Activated naive CD8-positive, alpha-beta T cell treated with anti-CD3 and anti-CD28 coated beads, Interleukin-2, amount 10 ng/mL, durations not matched to agents 7 days and 5 days (primary cell): ENCODE results near the gene TSPAN8. TPM values are rescaled to one million over a fixed set of nuclear protein-coding genes. Genes with fewer than 3 reads are reported as not detected.
"Not testable (repeated sequence)": the region's sequence is repeated elsewhere in the genome, so short reads cannot be mapped to it uniquely, and the experiment has no call there.

Experiments used
- ATAC-seq: fragments of 150-1000 bp; cut with Tn5 transposase; one replicate; pipeline ENCODE4 v1.10.0; 2021; ENCODE audit warnings: low read depth, moderate library complexity
- POLR2A ChIA-PET: fragments of 350-600 bp; sonication (Branson Sonifier 250); formaldehyde crosslinking; loops from one replicate; lab custom pipeline; 2021; ENCODE audit warnings: antibody characterized with exemption; lab: Charles Lee
- DNase-seq: peaks from one replicate; pipeline ENCODE4 v3.0.0; 2021
- H3K27ac Mint-ChIP-seq: one replicate; pipeline ENCODE4 v1.8.0; 2022; ENCODE audit warnings: mild to moderate bottlenecking, mixed read lengths
- H3K27me3 Mint-ChIP-seq: one replicate; pipeline ENCODE4 v1.8.0; 2022; ENCODE audit warnings: mild to moderate bottlenecking, moderate library complexity, mixed read lengths
- H3K36me3 Mint-ChIP-seq: one replicate; pipeline ENCODE4 v1.8.0; 2021; ENCODE audit warnings: mild to moderate bottlenecking, mixed read lengths
- H3K4me1 Mint-ChIP-seq: one replicate; pipeline ENCODE4 v1.8.0; 2021; ENCODE audit warnings: mixed read lengths
- H3K4me3 Mint-ChIP-seq: one replicate; pipeline ENCODE4 v1.8.0; 2022; ENCODE audit warnings: mild to moderate bottlenecking, moderate library complexity, mixed read lengths
- H3K9me3 Mint-ChIP-seq: one replicate; pipeline ENCODE4 v1.8.0; 2021; ENCODE audit warnings: mixed read lengths
- total RNA-seq, 2 experiments: library from RNA; stranded (reverse); gene quantifications; one replicate each; pipeline ENCODE4 v1.2.3, GENCODE V29; 2021

TSPAN8 gene
- total RNA-seq, 2 experiments from 2014 or later: not detected

- POLR2A ChIA-PET: no interaction called here
- no peak overlapping the region for H3K4me3 Mint-ChIP-seq
- no peak overlapping the region for H3K27ac Mint-ChIP-seq
- DNase-seq: no peak
- no peaks in the 10 kb centered on the region for H3K36me3 Mint-ChIP-seq
- no peaks in the 10 kb centered on the region for H3K27me3 Mint-ChIP-seq
- ATAC-seq: no peak
- no peaks in the 10 kb centered on the region for H3K9me3 Mint-ChIP-seq
- H3K4me1 Mint-ChIP-seq: no peaks in the 10 kb centered on the region
These were observed 27.2 kb downstream of the TSPAN8 start for GRCh38 chr12:71130521-71131069.

GRCh38 chr12:71129364-71129763, 28.4 kb downstream of the TSPAN8 start:
- H3K36me3 Mint-ChIP-seq: no peaks in the 10 kb centered on the region
- no peaks in the 10 kb centered on the region for H3K27me3 Mint-ChIP-seq
- no peaks in the 10 kb centered on the region for H3K4me1 Mint-ChIP-seq
- DNase-seq (no peak), ATAC-seq (no peak)
- H3K4me3 Mint-ChIP-seq: no peak overlapping the region
- POLR2A ChIA-PET: no interaction called here
- H3K27ac Mint-ChIP-seq: no peak overlapping the region
- H3K9me3 Mint-ChIP-seq: no peaks in the 10 kb centered on the region

GRCh38 chr12:71128191-71128788, 29.5 kb downstream of the TSPAN8 start:
- no peak overlapping the region for H3K4me3 Mint-ChIP-seq
- no peaks in the 10 kb centered on the region for H3K36me3 Mint-ChIP-seq
- POLR2A ChIA-PET: no interaction called here
- no peak for ATAC-seq
- H3K4me1 Mint-ChIP-seq: no peaks in the 10 kb centered on the region
- no peaks in the 10 kb centered on the region for H3K27me3 Mint-ChIP-seq
- no peak overlapping the region for H3K27ac Mint-ChIP-seq
- DNase-seq: no peak
- H3K9me3 Mint-ChIP-seq: no peaks in the 10 kb centered on the region

- no peaks in the 10 kb centered on the region for H3K4me1 Mint-ChIP-seq
- H3K4me3 Mint-ChIP-seq: no peak overlapping the region
- H3K36me3 Mint-ChIP-seq: no peaks in the 10 kb centered on the region
- H3K9me3 Mint-ChIP-seq: no peaks in the 10 kb centered on the region
- ATAC-seq: no peak
- POLR2A ChIA-PET: no interaction called here
- H3K27ac Mint-ChIP-seq: no peak overlapping the region
- H3K27me3 Mint-ChIP-seq: no peaks in the 10 kb centered on the region
- no peak for DNase-seq
These were observed 31.9 kb downstream of the TSPAN8 start for GRCh38 chr12:71125949-71126348.

GRCh38 chr12:71125515-71125914, 32.3 kb downstream of the TSPAN8 start:
- H3K4me1 Mint-ChIP-seq: no peaks in the 10 kb centered on the region
- no peaks in the 10 kb centered on the region for H3K27me3 Mint-ChIP-seq
- no peak overlapping the region for H3K4me3 Mint-ChIP-seq
- ATAC-seq: no peak
- POLR2A ChIA-PET: no interaction called here
- DNase-seq: no peak
- H3K9me3 Mint-ChIP-seq: no peaks in the 10 kb centered on the region
- H3K27ac Mint-ChIP-seq: no peak overlapping the region
- no peaks in the 10 kb centered on the region for H3K36me3 Mint-ChIP-seq

- no peak for DNase-seq
- no peak for ATAC-seq
- H3K9me3 Mint-ChIP-seq: no peaks in the 10 kb centered on the region
- no peaks in the 10 kb centered on the region for H3K27me3 Mint-ChIP-seq
- no peaks in the 10 kb centered on the region for H3K4me1 Mint-ChIP-seq
- POLR2A ChIA-PET: no interaction called here
- H3K27ac Mint-ChIP-seq: no peak overlapping the region
- no peak overlapping the region for H3K4me3 Mint-ChIP-seq
- no peaks in the 10 kb centered on the region for H3K36me3 Mint-ChIP-seq
These were observed 32.9 kb downstream of the TSPAN8 start for GRCh38 chr12:71124835-71125460.

- H3K9me3 Mint-ChIP-seq, H3K27me3 Mint-ChIP-seq, H3K36me3 Mint-ChIP-seq, DNase-seq, H3K27ac Mint-ChIP-seq, ATAC-seq, H3K4me3 Mint-ChIP-seq, POLR2A ChIA-PET, H3K4me1 Mint-ChIP-seq: not testable (repeated sequence)
These were observed 44.7 kb downstream of the TSPAN8 start for GRCh38 chr12:71113148-71113547.

GRCh38 chr12:71109834-71110233, 48.0 kb downstream of the TSPAN8 start:
- POLR2A ChIA-PET: no interaction called here

GRCh38 chr12:71108355-71108754, 49.4 kb downstream of the TSPAN8 start:
- DNase-seq (no peak), ATAC-seq (no peak)
- no peak overlapping the region for H3K27ac Mint-ChIP-seq
- no peak overlapping the region for H3K4me3 Mint-ChIP-seq
- no peaks in the 10 kb centered on the region for H3K36me3 Mint-ChIP-seq
- H3K9me3 Mint-ChIP-seq: peaks cover 5% of the 10 kb centered on the region
- POLR2A ChIA-PET: no interaction called here
- H3K4me1 Mint-ChIP-seq: no peaks in the 10 kb centered on the region
- no peaks in the 10 kb centered on the region for H3K27me3 Mint-ChIP-seq

More at GRCh38 chr12:71109834-71110233, 48.0 kb downstream of the TSPAN8 start:
- DNase-seq (no peak), ATAC-seq (no peak)
- Mint-ChIP-seq H3K27ac (no peak overlapping the region), H3K36me3 (no peaks in the 10 kb centered on the region), H3K4me3 (no peak overlapping the region), H3K27me3 (no peaks in the 10 kb centered on the region), H3K9me3 (peaks cover 7% of the 10 kb centered on the region), H3K4me1 (no peaks in the 10 kb centered on the region)

GRCh38 chr12:71107936-71108335, 49.9 kb downstream of the TSPAN8 start:
- Mint-ChIP-seq H3K27me3 (no peaks in the 10 kb centered on the region), H3K36me3 (no peaks in the 10 kb centered on the region), H3K9me3 (peaks cover 5% of the 10 kb centered on the region), H3K4me3 (no peak overlapping the region), H3K4me1 (no peaks in the 10 kb centered on the region), H3K27ac (no peak overlapping the region)
- ATAC-seq: no peak
- DNase-seq: no peak
- POLR2A ChIA-PET: no interaction called here

GRCh38 chr12:71105956-71106355, 51.8 kb downstream of the TSPAN8 start:
- Mint-ChIP-seq H3K4me1 (no peaks in the 10 kb centered on the region), H3K9me3 (peaks cover 1% of the 10 kb centered on the region), H3K4me3 (no peak overlapping the region), H3K27me3 (no peaks in the 10 kb centered on the region), H3K27ac (no peak overlapping the region), H3K36me3 (no peaks in the 10 kb centered on the region)
- DNase-seq: no peak
- no peak for ATAC-seq
- POLR2A ChIA-PET: no interaction called here

GRCh38 chr12:71092290-71092689, 65.5 kb downstream of the TSPAN8 start:
- peaks cover 2% of the 10 kb centered on the region for H3K9me3 Mint-ChIP-seq
- H3K4me1 Mint-ChIP-seq: no peaks in the 10 kb centered on the region
- no peak for DNase-seq
- H3K27me3 Mint-ChIP-seq: no peaks in the 10 kb centered on the region
- H3K36me3 Mint-ChIP-seq: no peaks in the 10 kb centered on the region
- H3K27ac Mint-ChIP-seq: no peak overlapping the region
- POLR2A ChIA-PET: no interaction called here
- no peak for ATAC-seq
- H3K4me3 Mint-ChIP-seq: no peak overlapping the region

GRCh38 chr12:71090971-71091370, 66.8 kb downstream of the TSPAN8 start:
- no peak for DNase-seq
- H3K4me3 Mint-ChIP-seq: no peak overlapping the region
- POLR2A ChIA-PET: no interaction called here
- peaks cover 2% of the 10 kb centered on the region for H3K9me3 Mint-ChIP-seq
- H3K27me3 Mint-ChIP-seq: no peaks in the 10 kb centered on the region
- H3K4me1 Mint-ChIP-seq: no peaks in the 10 kb centered on the region
- H3K36me3 Mint-ChIP-seq: no peaks in the 10 kb centered on the region
- no peak overlapping the region for H3K27ac Mint-ChIP-seq
- ATAC-seq: no peak

GRCh38 chr12:71085575-71085974, 72.2 kb downstream of the TSPAN8 start:
- Mint-ChIP-seq H3K27me3 (no peaks in the 10 kb centered on the region), H3K36me3 (no peaks in the 10 kb centered on the region), H3K4me3 (no peak overlapping the region), H3K27ac (no peak overlapping the region), H3K9me3 (no peaks in the 10 kb centered on the region), H3K4me1 (no peaks in the 10 kb centered on the region)
- ATAC-seq (no peak), DNase-seq (no peak)
- POLR2A ChIA-PET: no interaction called here
